Nephron (organoid): Measurements from ENCODE around the gene OR5A2.

Experiments
- H3K27ac Mint-ChIP-seq, 3 experiments: 2 replicates each; pipeline ENCODE4 v1.8.0; 2020; ENCODE audit warnings: mixed read lengths in 3 of 3, mild to moderate bottlenecking in 2 of 3, moderate library complexity in 1 of 3
- H3K27me3 Mint-ChIP-seq: 2 replicates; pipeline ENCODE4 v1.8.0; 2021; ENCODE audit warnings: low read depth, mild to moderate bottlenecking, moderate library complexity, mixed read lengths
- H3K36me3 Mint-ChIP-seq: 2 replicates; pipeline ENCODE4 v1.8.0; 2020; ENCODE audit warnings: low read depth, mixed read lengths
- H3K4me1 Mint-ChIP-seq: 2 replicates; pipeline ENCODE4 v1.8.0; 2020; ENCODE audit warnings: mixed read lengths
- H3K4me3 Mint-ChIP-seq, 3 experiments: 2 replicates each; pipeline ENCODE4 v1.8.0; 2020; ENCODE audit warnings: mild to moderate bottlenecking in 3 of 3, mixed read lengths in 3 of 3, moderate library complexity in 2 of 3
- H3K9me3 Mint-ChIP-seq: 2 replicates; pipeline ENCODE4 v1.8.0; 2020; ENCODE audit warnings: mixed read lengths
- CTCF ChIP-seq, 3 experiments: fragments of 200-600 bp; sonication (generic); IDR thresholded peaks; one replicate each; pipeline ENCODE4 v1.5.0; 2021; ENCODE audit warnings: antibody characterized with exemption in 3 of 3; ENCODE audit not compliant: unreplicated experiment in 3 of 3

Gene OR5A2

DNA sequence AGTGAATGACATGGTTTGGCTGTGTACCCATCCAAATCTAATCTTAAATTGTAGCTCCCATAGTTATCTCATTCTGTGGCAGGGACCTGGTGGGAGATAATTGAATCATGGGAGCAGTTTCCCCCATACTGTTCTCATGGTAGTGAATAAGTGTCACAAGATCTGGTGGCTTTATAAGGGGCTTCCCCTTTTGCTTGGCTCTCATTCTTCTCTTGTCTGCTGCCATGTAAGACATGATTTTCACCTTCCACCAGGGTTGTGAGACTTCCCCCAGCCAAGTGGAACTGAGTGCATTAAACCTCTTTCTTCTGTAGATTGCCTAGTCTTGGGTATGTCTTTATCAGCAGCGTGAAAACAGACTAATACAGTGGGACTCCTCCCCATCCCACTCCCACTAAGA is 11.1 kb downstream of the OR5A2 start:
- H3K36me3 Mint-ChIP-seq, result no peaks in the 10 kb centered on the region
- no peaks in the 10 kb centered on the region for H3K27me3 Mint-ChIP-seq
- peaks cover 6% of the 10 kb centered on the region for H3K9me3 Mint-ChIP-seq
- H3K4me1 Mint-ChIP-seq, result no peaks in the 10 kb centered on the region
- no peak for TF ChIP-seq CTCF (IDR thresholded peaks at IDR 0.05; ENCODE audit: unreplicated experiment in 3 of 3)
- H3K27ac Mint-ChIP-seq, result no peak overlapping the region
- H3K4me3 Mint-ChIP-seq, result no peak overlapping the region

DNA sequence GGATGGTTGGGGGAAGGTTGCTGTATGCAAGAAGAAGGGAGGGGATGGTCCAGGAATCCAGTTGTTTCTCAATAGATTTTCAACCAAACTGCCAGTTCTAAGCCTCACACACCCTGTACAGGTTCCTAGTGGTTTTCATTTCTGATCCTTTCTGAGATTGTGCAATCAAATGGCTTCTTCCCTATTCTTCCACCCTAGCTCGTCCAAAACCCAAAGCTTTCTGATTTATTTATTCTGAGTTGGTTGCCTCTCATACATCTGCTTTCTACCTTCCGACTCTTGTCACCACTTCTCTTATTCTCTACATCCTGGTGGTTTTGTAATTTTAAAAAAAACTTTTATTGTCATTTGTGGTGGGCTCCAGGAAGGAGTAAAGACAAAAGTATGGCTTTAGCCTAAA is 12.6 kb downstream of the OR5A2 start:
- no peak for TF ChIP-seq CTCF (IDR thresholded peaks at IDR 0.05; ENCODE audit: unreplicated experiment in 3 of 3)
- Mint-ChIP-seq H3K4me1 (no peaks in the 10 kb centered on the region), H3K4me3 (no peak overlapping the region), H3K36me3 (no peaks in the 10 kb centered on the region), H3K27ac (no peak overlapping the region), H3K9me3 (peaks cover 14% of the 10 kb centered on the region), H3K27me3 (no peaks in the 10 kb centered on the region)

GRCh38 chr11:59403546-59403945 is 22.7 kb downstream of the OR5A2 start:
- no peak for TF ChIP-seq CTCF (IDR thresholded peaks at IDR 0.05; ENCODE audit: unreplicated experiment in 3 of 3)
- Mint-ChIP-seq H3K27me3 (peaks cover 2% of the 10 kb centered on the region), H3K27ac (no peak overlapping the region), H3K4me3 (no peak overlapping the region), H3K4me1 (no peaks in the 10 kb centered on the region), H3K36me3 (no peaks in the 10 kb centered on the region), H3K9me3 (peaks cover 20% of the 10 kb centered on the region)

DNA sequence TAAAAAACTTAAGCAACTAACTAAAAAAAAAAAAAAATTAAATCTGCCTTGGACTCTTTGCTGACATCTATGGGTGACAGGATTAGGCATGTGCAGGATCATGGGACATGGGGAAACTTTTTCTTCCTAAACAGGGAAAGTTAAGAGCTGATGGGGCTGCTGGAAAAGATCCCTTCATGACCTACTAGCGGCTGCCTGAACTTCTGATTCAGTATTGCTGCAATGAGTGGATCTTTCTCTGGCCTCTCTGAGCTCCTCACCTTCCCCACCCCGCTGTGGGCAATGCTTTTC is 25.0 kb downstream of the OR5A2 start:
- Mint-ChIP-seq H3K4me3 (no peak overlapping the region), H3K27ac (no peak overlapping the region), H3K4me1 (no peaks in the 10 kb centered on the region), H3K27me3 (peaks cover 4% of the 10 kb centered on the region), H3K9me3 (peaks cover 17% of the 10 kb centered on the region), H3K36me3 (no peaks in the 10 kb centered on the region)
- TF ChIP-seq CTCF (IDR thresholded peaks at IDR 0.05; ENCODE audit: unreplicated experiment in 3 of 3), result no peak

GRCh38 chr11:59400461-59401261 is 25.6 kb downstream of the OR5A2 start:
- Mint-ChIP-seq H3K27me3 (peaks cover 4% of the 10 kb centered on the region), H3K9me3 (peaks cover 12% of the 10 kb centered on the region), H3K36me3 (no peaks in the 10 kb centered on the region), H3K27ac (no peak overlapping the region), H3K4me3 (no peak overlapping the region), H3K4me1 (no peaks in the 10 kb centered on the region)
- no peak for TF ChIP-seq CTCF (IDR thresholded peaks at IDR 0.05; ENCODE audit: unreplicated experiment in 3 of 3)

- Mint-ChIP-seq H3K36me3 (no peaks in the 10 kb centered on the region), H3K27me3 (peaks cover 4% of the 10 kb centered on the region), H3K4me1 (no peaks in the 10 kb centered on the region), H3K9me3 (peaks cover 2% of the 10 kb centered on the region), H3K4me3 (no peak overlapping the region), H3K27ac (no peak overlapping the region)
- no peak for TF ChIP-seq CTCF (IDR thresholded peaks at IDR 0.05; ENCODE audit: unreplicated experiment in 3 of 3)
Measured at GRCh38 chr11:59394186-59394585, 32.0 kb downstream of the OR5A2 start.
